ENCODE measurements around the gene ADGRV1. TPM values are rescaled to one million over a fixed set of nuclear protein-coding genes. Genes with fewer than 3 reads are reported as not detected.

ADGRV1 gene
- polyA plus RNA-seq, 1 of the 3 experiments (the other 2 are of a cell fraction) = 0.23 TPM

DNA sequence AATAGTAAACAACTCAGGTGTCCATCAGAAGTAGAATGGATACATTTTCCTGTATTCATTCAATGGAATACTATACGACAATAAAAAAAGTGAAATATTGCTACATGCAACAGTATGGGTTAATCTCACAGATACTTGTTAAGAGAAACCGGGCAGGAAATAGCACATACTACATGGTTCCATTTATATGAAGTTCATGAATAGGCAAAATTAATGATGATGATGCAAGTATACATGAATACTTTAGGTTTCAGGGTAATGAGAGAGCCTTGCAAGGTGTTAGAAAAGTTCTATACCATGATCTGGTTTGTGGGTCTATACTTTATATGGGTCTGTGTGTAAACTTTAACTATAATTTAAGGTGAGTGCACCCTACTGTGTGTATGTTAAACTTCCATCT is 390.4 kb downstream of the ADGRV1 start:
- Histone ChIP-seq H3K9me2 (no peaks in the 10 kb centered on the region), H4K20me1 (ENCODE audit: insufficient read depth) (no peaks in the 10 kb centered on the region), H3F3A (replicated peaks; ENCODE audit: insufficient read depth) (no peaks in the 10 kb centered on the region), H3K9ac (no peak overlapping the region), H3K4me2 (no peak overlapping the region), H3K9me3 (no peaks in the 10 kb centered on the region), H3K4me3 (ENCODE audit: low read depth in 2 of 2, low read length in 1 of 2) (no peak overlapping the region), H3K79me2 (ENCODE audit: insufficient read depth) (no peaks in the 10 kb centered on the region), H3K27ac (ENCODE audit: low read depth in 2 of 2, low read length in 1 of 2) (no peak overlapping the region), H3K27me3 (ENCODE audit: insufficient read depth) (no peaks in the 10 kb centered on the region), H2AFZ (ENCODE audit: low read depth) (no peak overlapping the region), H3K4me1 (ENCODE audit: control insufficient read depth in 1 of 2, insufficient read depth in 2 of 2, low read depth in 1 of 2, low read length in 1 of 2) (no peaks in the 10 kb centered on the region), H3K36me3 (replicated peaks in 1 of 2; ENCODE audit: control insufficient read depth in 1 of 2, insufficient read depth in 2 of 2, low read length in 1 of 2) (no peaks in the 10 kb centered on the region)
- no peak for DNase-seq
- TF ChIP-seq, protein P1, sequence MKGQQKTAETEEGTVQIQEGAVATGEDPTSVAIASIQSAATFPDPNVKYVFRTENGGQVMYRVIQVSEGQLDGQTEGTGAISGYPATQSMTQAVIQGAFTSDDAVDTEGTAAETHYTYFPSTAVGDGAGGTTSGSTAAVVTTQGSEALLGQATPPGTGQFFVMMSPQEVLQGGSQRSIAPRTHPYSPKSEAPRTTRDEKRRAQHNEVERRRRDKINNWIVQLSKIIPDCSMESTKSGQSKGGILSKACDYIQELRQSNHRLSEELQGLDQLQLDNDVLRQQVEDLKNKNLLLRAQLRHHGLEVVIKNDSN (IDR thresholded peaks at IDR 0.05; ENCODE audit: borderline replicate concordance, low read depth) = no peak
- TF ChIP-seq TEAD4 (IDR thresholded peaks at IDR 0.05; ENCODE audit: borderline replicate concordance, insufficient read depth) = no peak
- no peak for TF ChIP-seq MEF2A (IDR thresholded peaks at IDR 0.05; ENCODE audit: borderline replicate concordance, low read depth)
- TF ChIP-seq FOSL2 (IDR thresholded peaks at IDR 0.05; ENCODE audit: borderline replicate concordance, low read depth) = no peak
- TF ChIP-seq MXI1 (IDR thresholded peaks at IDR 0.05; ENCODE audit: low read depth, low read length) = no peak
- TF ChIP-seq ELF1 (IDR thresholded peaks at IDR 0.05) = no peak
- no peak for TF ChIP-seq TCF12 (IDR thresholded peaks at IDR 0.05)
- no peak for TF ChIP-seq EZH2phosphoT487 (IDR thresholded peaks at IDR 0.05; ENCODE audit: borderline replicate concordance, low read depth)
- no peak for TF ChIP-seq TAF1 (IDR thresholded peaks at IDR 0.05; ENCODE audit: borderline replicate concordance, low read depth, low read length)
- no peak for TF ChIP-seq YY1 (IDR thresholded peaks at IDR 0.05; ENCODE audit: low read depth)
- no peak for TF ChIP-seq JUND (IDR thresholded peaks at IDR 0.05)
- no peak for TF ChIP-seq RXRA (IDR thresholded peaks at IDR 0.05; ENCODE audit: borderline replicate concordance, low read depth)
- TF ChIP-seq SIN3A (IDR thresholded peaks at IDR 0.05; ENCODE audit: borderline replicate concordance, low read depth, low read length) = no peak
- ChIA-PET POLR2A (no interaction called here), CTCF (interaction anchor here (0.9 kb wide), 1 partner anchor 17 kb away, joined by 3 read pairs; no protein-coding TSS in a partner anchor)
- WGBS (ENCODE audit: low lambda C conversion rate) = 69% methylated on average over 2 of the region's 2 CpGs

DNA sequence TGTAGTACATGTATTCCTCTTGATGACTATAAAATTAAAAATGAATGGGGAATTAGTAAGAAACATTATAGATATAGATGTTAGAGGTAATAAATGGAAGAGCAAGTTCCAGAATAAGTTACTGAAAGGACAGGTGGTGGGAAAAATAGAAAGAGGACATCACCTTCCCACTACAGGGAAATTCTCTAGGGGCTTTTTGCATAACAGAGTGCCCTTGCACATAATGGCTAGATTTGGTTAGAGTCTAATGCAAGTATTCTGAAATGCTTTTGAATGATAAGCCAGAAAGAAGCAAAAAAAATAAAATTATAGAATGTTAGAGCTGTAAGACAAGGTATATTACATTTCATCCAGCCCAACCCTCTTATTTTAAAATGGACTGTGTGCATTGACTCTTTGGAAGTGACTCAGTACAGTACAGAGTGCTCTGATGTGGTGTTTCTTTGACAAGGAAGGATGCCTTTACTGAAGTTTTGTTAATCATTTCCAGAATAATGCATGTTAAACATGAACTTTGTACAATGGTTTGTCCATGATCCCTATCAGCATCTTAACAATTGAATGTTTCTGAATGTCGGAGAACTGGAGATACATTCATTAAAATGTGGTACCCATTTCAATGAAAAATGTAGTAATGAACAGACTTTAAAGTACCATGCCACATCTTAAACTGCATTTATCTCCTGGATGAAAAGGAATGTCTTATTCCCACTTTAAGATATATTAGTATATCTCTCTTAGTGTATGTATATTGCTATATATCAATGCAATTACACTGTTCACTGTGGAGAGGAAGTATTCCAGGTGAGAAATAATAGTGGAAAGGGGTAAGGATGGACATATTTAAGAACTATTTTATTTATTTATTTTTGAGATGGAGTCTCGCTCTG is 391.1 kb downstream of the ADGRV1 start:
- Histone ChIP-seq H3F3A (replicated peaks; ENCODE audit: insufficient read depth) (no peaks in the 10 kb centered on the region), H4K20me1 (ENCODE audit: insufficient read depth) (no peaks in the 10 kb centered on the region), H3K27ac (ENCODE audit: low read depth in 2 of 2, low read length in 1 of 2) (no peak overlapping the region), H3K9me3 (no peaks in the 10 kb centered on the region), H3K9me2 (no peaks in the 10 kb centered on the region), H2AFZ (ENCODE audit: low read depth) (no peak overlapping the region), H3K27me3 (ENCODE audit: insufficient read depth) (no peaks in the 10 kb centered on the region), H3K4me3 (ENCODE audit: low read depth in 2 of 2, low read length in 1 of 2) (no peak overlapping the region), H3K79me2 (ENCODE audit: insufficient read depth) (no peaks in the 10 kb centered on the region), H3K4me2 (no peak overlapping the region), H3K36me3 (replicated peaks in 1 of 2; ENCODE audit: control insufficient read depth in 1 of 2, insufficient read depth in 2 of 2, low read length in 1 of 2) (no peaks in the 10 kb centered on the region), H3K9ac (no peak overlapping the region), H3K4me1 (ENCODE audit: control insufficient read depth in 1 of 2, insufficient read depth in 2 of 2, low read depth in 1 of 2, low read length in 1 of 2) (no peaks in the 10 kb centered on the region)
- no peak for DNase-seq
- 85% methylated on average over 2 of the region's 2 CpGs for WGBS (ENCODE audit: low lambda C conversion rate)
- CTCF ChIA-PET = interaction anchor here (1.1 kb wide), 1 partner anchor 456 kb away, joined by 3 read pairs; no protein-coding TSS in a partner anchor
- POLR2A ChIA-PET = no interaction called here
- TF ChIP-seq FOXJ3 (CRISPR knock-in tag; IDR thresholded peaks at IDR 0.05) (no peak), RFX5 (IDR thresholded peaks at IDR 0.05; ENCODE audit: low read length) (no peak), SIN3A (IDR thresholded peaks at IDR 0.05; ENCODE audit: borderline replicate concordance, low read depth, low read length) (no peak), SMC3 (IDR thresholded peaks at IDR 0.05; ENCODE audit: low read depth, low read length) (no peak), RCOR1 (IDR thresholded peaks at IDR 0.05; ENCODE audit: low read length) (no peak), FOSL2 (IDR thresholded peaks at IDR 0.05; ENCODE audit: borderline replicate concordance, low read depth) (no peak), MEF2A (IDR thresholded peaks at IDR 0.05; ENCODE audit: borderline replicate concordance, low read depth) (no peak), RAD21 (IDR thresholded peaks at IDR 0.05; ENCODE audit: low read length) (no peak), ELF1 (IDR thresholded peaks at IDR 0.05) (no peak), JUND (IDR thresholded peaks at IDR 0.05) (no peak), MXI1 (IDR thresholded peaks at IDR 0.05; ENCODE audit: low read depth, low read length) (no peak), TAF1 (IDR thresholded peaks at IDR 0.05; ENCODE audit: borderline replicate concordance, low read depth, low read length) (no peak)
- TF ChIP-seq, protein P2, sequence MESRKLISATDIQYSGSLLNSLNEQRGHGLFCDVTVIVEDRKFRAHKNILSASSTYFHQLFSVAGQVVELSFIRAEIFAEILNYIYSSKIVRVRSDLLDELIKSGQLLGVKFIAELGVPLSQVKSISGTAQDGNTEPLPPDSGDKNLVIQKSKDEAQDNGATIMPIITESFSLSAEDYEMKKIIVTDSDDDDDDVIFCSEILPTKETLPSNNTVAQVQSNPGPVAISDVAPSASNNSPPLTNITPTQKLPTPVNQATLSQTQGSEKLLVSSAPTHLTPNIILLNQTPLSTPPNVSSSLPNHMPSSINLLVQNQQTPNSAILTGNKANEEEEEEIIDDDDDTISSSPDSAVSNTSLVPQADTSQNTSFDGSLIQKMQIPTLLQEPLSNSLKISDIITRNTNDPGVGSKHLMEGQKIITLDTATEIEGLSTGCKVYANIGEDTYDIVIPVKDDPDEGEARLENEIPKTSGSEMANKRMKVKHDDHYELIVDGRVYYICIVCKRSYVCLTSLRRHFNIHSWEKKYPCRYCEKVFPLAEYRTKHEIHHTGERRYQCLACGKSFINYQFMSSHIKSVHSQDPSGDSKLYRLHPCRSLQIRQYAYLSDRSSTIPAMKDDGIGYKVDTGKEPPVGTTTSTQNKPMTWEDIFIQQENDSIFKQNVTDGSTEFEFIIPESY (IDR thresholded peaks at IDR 0.05; ENCODE audit: borderline replicate concordance, low read depth) = no peak
- TF ChIP-seq, protein P3, sequence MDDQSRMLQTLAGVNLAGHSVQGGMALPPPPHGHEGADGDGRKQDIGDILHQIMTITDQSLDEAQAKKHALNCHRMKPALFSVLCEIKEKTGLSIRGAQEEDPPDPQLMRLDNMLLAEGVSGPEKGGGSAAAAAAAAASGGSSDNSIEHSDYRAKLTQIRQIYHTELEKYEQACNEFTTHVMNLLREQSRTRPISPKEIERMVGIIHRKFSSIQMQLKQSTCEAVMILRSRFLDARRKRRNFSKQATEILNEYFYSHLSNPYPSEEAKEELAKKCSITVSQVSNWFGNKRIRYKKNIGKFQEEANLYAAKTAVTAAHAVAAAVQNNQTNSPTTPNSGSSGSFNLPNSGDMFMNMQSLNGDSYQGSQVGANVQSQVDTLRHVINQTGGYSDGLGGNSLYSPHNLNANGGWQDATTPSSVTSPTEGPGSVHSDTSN (IDR thresholded peaks at IDR 0.05) = no peak
- TF ChIP-seq, protein P4, sequence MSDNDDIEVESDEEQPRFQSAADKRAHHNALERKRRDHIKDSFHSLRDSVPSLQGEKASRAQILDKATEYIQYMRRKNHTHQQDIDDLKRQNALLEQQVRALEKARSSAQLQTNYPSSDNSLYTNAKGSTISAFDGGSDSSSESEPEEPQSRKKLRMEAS (IDR thresholded peaks at IDR 0.05; ENCODE audit: low read depth) = no peak
- TF ChIP-seq, protein P5, sequence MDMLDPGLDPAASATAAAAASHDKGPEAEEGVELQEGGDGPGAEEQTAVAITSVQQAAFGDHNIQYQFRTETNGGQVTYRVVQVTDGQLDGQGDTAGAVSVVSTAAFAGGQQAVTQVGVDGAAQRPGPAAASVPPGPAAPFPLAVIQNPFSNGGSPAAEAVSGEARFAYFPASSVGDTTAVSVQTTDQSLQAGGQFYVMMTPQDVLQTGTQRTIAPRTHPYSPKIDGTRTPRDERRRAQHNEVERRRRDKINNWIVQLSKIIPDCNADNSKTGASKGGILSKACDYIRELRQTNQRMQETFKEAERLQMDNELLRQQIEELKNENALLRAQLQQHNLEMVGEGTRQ (IDR thresholded peaks at IDR 0.05; ENCODE audit: borderline replicate concordance, low read depth, low read length) = no peak

Data from SK-N-SH (cell line).